HG03378 (cell line): Measurements from ENCODE around the gene IDH3B.
"Not testable (repeated sequence)": the region's sequence is repeated elsewhere in the genome, so short reads cannot be mapped to it uniquely, and the experiment has no call there.

Experiments used
- ATAC-seq: cut with Tn5 transposase; IDR thresholded peaks from one replicate; pipeline ENCODE4 v1.9.1; 2021; ENCODE audit warnings: mild to moderate bottlenecking, moderate library complexity; ENCODE audit not compliant: unreplicated experiment

Gene IDH3B

GRCh38 chr20:2663887-2664719 lies at the start of gene IDH3B:
IDH3B (minus strand) TSS chr20:2664216; CDS start chr20:2664188, 28 bp downstream.
- peak; percentile 75 for ATAC-seq

GRCh38 chr20:2713285-2713684 lies 49.3 kb upstream of the IDH3B start:
- ATAC-seq: no peak

- no peak for ATAC-seq
Observed at GRCh38 chr20:2709205-2709981, 45.4 kb upstream of the IDH3B start.

- no peak for ATAC-seq
Observed at GRCh38 chr20:2708665-2709064, 44.6 kb upstream of the IDH3B start.

- ATAC-seq: no peak
Observed at GRCh38 chr20:2708073-2708415, 44.0 kb upstream of the IDH3B start.

- ATAC-seq: no peak
Observed at GRCh38 chr20:2707353-2708072, 43.5 kb upstream of the IDH3B start.

GRCh38 chr20:2706688-2707352 lies 42.8 kb upstream of the IDH3B start:
- ATAC-seq: no peak

GRCh38 chr20:2705931-2706645 lies 42.1 kb upstream of the IDH3B start:
- no peak for ATAC-seq

GRCh38 chr20:2703716-2704475 lies 39.9 kb upstream of the IDH3B start:
- ATAC-seq: no peak

GRCh38 chr20:2701671-2702081 lies 37.7 kb upstream of the IDH3B start:
- no peak for ATAC-seq

- no peak for ATAC-seq
Observed at GRCh38 chr20:2700913-2701620, 37.1 kb upstream of the IDH3B start.

GRCh38 chr20:2699775-2700413 lies 35.9 kb upstream of the IDH3B start:
- no peak for ATAC-seq

- ATAC-seq: no peak
Observed at GRCh38 chr20:2698912-2699311, 34.9 kb upstream of the IDH3B start.

GRCh38 chr20:2698186-2698817 lies 34.3 kb upstream of the IDH3B start:
- ATAC-seq: no peak

- no peak for ATAC-seq
Observed at GRCh38 chr20:2697768-2698167, 33.8 kb upstream of the IDH3B start.

GRCh38 chr20:2696646-2697045 lies 32.6 kb upstream of the IDH3B start:
- no peak for ATAC-seq

- ATAC-seq: not testable (repeated sequence)
Observed at GRCh38 chr20:2695984-2696525, 32.0 kb upstream of the IDH3B start.
